Spinal cord (tissue), 10 donors: ENCODE measurements around the gene KRT81. TPM values are rescaled to one million over a fixed set of nuclear protein-coding genes. Genes with fewer than 3 reads are reported as not detected.
"Not testable (repeated sequence)": the region's sequence is repeated elsewhere in the genome, so short reads cannot be mapped to it uniquely, and the experiment has no call there.

Source experiments
- DNase-seq, 6 donors: peaks; one replicate each; pipeline versions ENCODE4 v3.0.0 to v3.0.0-alpha.2; 2013 to 2015; ENCODE audit warnings: low spot score in 6 of 6, low read depth in 4 of 6
- H3K27ac ChIP-seq: one replicate; pipeline ENCODE4 v1.5.1; 2013; ENCODE audit warnings: low read depth, low read length, control low read depth
- H3K27me3 ChIP-seq: one replicate; pipeline ENCODE4 v1.6.1; 2013; ENCODE audit warnings: low read length; ENCODE audit not compliant: control insufficient read depth, insufficient read depth
- H3K36me3 ChIP-seq: one replicate; pipeline ENCODE4 v1.6.1; 2013; ENCODE audit warnings: low read length; ENCODE audit not compliant: control insufficient read depth, insufficient read depth
- H3K4me1 ChIP-seq: one replicate; pipeline ENCODE4 v1.6.1; 2013; ENCODE audit warnings: low read length; ENCODE audit not compliant: control insufficient read depth, insufficient read depth
- H3K4me3 ChIP-seq: one replicate; pipeline ENCODE4 v1.5.1; 2013; ENCODE audit warnings: low read depth, low read length, control low read depth
- H3K9me3 ChIP-seq: one replicate; pipeline ENCODE4 v1.6.1; 2013; ENCODE audit warnings: low read length; ENCODE audit not compliant: control insufficient read depth, insufficient read depth
- WGBS: methylation state at CpG from one replicate; pipeline ENCODE4 v1.1.5; 2013; ENCODE audit warnings: missing lambda C conversion rate; ENCODE audit not compliant: insufficient coverage; 5-methylcytosine and 5-hydroxymethylcytosine counted together
- polyA plus RNA-seq, 2 donors: library from polyadenylated mRNA; unstranded; fragments of 120-200 nt; gene quantifications; one replicate each; pipeline ENCODE4 v1.2.1, GENCODE V29; 2013; ENCODE audit not compliant: insufficient read length in 2 of 2
- total RNA-seq, 2 donors: library from RNA; depleted of rRNA in 1 of 2; stranded (reverse); fragments of 120-200 nt in 1 of 2; fragments of >200 nt in 1 of 2; gene quantifications; one replicate each; pipeline versions ENCODE4 v1.2.3 to v1.2.4, GENCODE V29; 2013 to 2014
- donor health status: healthy.

Gene KRT81
- total and polyA plus RNA-seq, 4 donors = 0.15 to 0.55 (median 0.17) TPM; not detected in 1

GRCh38 chr12:52311285-52311648 lies 19.9 kb upstream of the KRT81 start:
- H3K27me3 ChIP-seq = peaks cover 12% of the 10 kb centered on the region
- H3K27ac ChIP-seq = no peak overlapping the region
- peak in 1 of 6 donors; percentile 28 for DNase-seq
- peaks cover 14% of the 10 kb centered on the region for H3K4me1 ChIP-seq
- no peak overlapping the region for H3K4me3 ChIP-seq
- no peaks in the 10 kb centered on the region for H3K36me3 ChIP-seq
- 83% methylated on average over 2 of the region's 3 CpGs for WGBS
- H3K9me3 ChIP-seq = no peaks in the 10 kb centered on the region

- Histone ChIP-seq H3K4me3 (no peak overlapping the region), H3K4me1 (peaks cover 14% of the 10 kb centered on the region), H3K27me3 (peaks cover 12% of the 10 kb centered on the region), H3K9me3 (no peaks in the 10 kb centered on the region), H3K27ac (no peak overlapping the region), H3K36me3 (no peaks in the 10 kb centered on the region)
- no peak for DNase-seq
- WGBS = 85% methylated on average over 4 of the region's 5 CpGs
Observed at GRCh38 chr12:52310622-52311284, 19.4 kb upstream of the KRT81 start.

GRCh38 chr12:52308806-52309425 lies 17.6 kb upstream of the KRT81 start:
- Histone ChIP-seq H3K9me3 (no peaks in the 10 kb centered on the region), H3K27ac (no peak overlapping the region), H3K4me1 (peaks cover 14% of the 10 kb centered on the region), H3K27me3 (peaks cover 12% of the 10 kb centered on the region), H3K4me3 (peak overlapping the region; percentile 43), H3K36me3 (no peaks in the 10 kb centered on the region)
- peak in 2 of 6 donors; percentile 0 to 8 for DNase-seq
- 32% methylated on average over 10 of the region's 15 CpGs for WGBS

- H3K27me3 ChIP-seq = peaks cover 12% of the 10 kb centered on the region
- H3K9me3 ChIP-seq = no peaks in the 10 kb centered on the region
- H3K27ac ChIP-seq = no peak overlapping the region
- 6% methylated on average over 69 of the region's 71 CpGs for WGBS
- DNase-seq = peak; percentile 15 to 89 (median 44)
- H3K4me3 ChIP-seq = peak overlapping the region; percentile 43
- peaks cover 14% of the 10 kb centered on the region for H3K4me1 ChIP-seq
- no peaks in the 10 kb centered on the region for H3K36me3 ChIP-seq
Observed at GRCh38 chr12:52307836-52308805, 16.8 kb upstream of the KRT81 start.

GRCh38 chr12:52306731-52307130 lies 15.4 kb upstream of the KRT81 start:
- Histone ChIP-seq H3K9me3 (no peaks in the 10 kb centered on the region), H3K27ac (no peak overlapping the region), H3K36me3 (no peaks in the 10 kb centered on the region), H3K27me3 (peaks cover 12% of the 10 kb centered on the region), H3K4me1 (peaks cover 14% of the 10 kb centered on the region), H3K4me3 (no peak overlapping the region)
- WGBS = 87% methylated on average over 2 of the region's 2 CpGs
- no peak for DNase-seq

GRCh38 chr12:52305921-52306705 lies 14.8 kb upstream of the KRT81 start:
- no peaks in the 10 kb centered on the region for H3K9me3 ChIP-seq
- H3K4me1 ChIP-seq = peaks cover 14% of the 10 kb centered on the region
- H3K27ac ChIP-seq = no peak overlapping the region
- H3K36me3 ChIP-seq = no peaks in the 10 kb centered on the region
- WGBS = 61% methylated on average over 10 of the region's 11 CpGs
- no peak for DNase-seq
- H3K27me3 ChIP-seq = peaks cover 12% of the 10 kb centered on the region
- H3K4me3 ChIP-seq = no peak overlapping the region

GRCh38 chr12:52304941-52305411 lies 13.6 kb upstream of the KRT81 start:
- not testable (repeated sequence) for DNase-seq

GRCh38 chr12:52302242-52302914 lies 11.0 kb upstream of the KRT81 start:
- WGBS = no CpG with 5 or more reads among the region's 5 CpGs
- DNase-seq = not testable (repeated sequence)

More at GRCh38 chr12:52304941-52305411, 13.6 kb upstream of the KRT81 start:
- H3K27ac ChIP-seq, H3K4me3 ChIP-seq, H3K36me3 ChIP-seq, H3K9me3 ChIP-seq: not testable (repeated sequence)
- Histone ChIP-seq H3K27me3 (peaks cover 12% of the 10 kb centered on the region), H3K4me1 (peaks cover 14% of the 10 kb centered on the region)
- 84% methylated on average over 7 of the region's 15 CpGs for WGBS

More at GRCh38 chr12:52302242-52302914, 11.0 kb upstream of the KRT81 start:
- not testable (repeated sequence) for H3K4me3 ChIP-seq, H3K27ac ChIP-seq, H3K27me3 ChIP-seq, H3K36me3 ChIP-seq, H3K9me3 ChIP-seq, H3K4me1 ChIP-seq
